ENCODE results near the gene ZNF608. TPM values are rescaled to one million over a fixed set of nuclear protein-coding genes. Genes with fewer than 3 reads are reported as not detected.

The ZNF608 gene
- total and polyA plus RNA-seq, 10 donors = 5.8 to 14.4 (median 10.2) TPM

DNA sequence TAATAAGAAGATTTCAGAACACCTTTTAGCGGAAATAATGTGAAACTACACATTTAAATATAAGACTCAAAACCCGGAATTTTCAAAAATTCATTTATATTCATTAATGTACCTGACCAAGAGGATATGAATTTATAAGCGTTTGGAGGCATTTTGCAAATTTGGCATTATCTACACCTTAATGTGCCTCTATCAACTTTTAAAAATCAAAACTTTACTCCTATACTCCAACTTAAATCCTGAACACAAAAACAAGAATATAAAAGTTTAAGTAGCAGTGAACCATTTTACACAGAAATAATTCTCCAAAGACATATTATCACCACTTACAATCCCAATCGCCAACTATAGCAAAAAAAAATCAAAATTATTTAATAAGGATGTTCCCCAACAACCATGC, 3.9 kb downstream of the ZNF608 start:
- 76 to 91% (median 83%) methylated on average over 4 of the region's 4 CpGs for WGBS, 5 donors

DNA sequence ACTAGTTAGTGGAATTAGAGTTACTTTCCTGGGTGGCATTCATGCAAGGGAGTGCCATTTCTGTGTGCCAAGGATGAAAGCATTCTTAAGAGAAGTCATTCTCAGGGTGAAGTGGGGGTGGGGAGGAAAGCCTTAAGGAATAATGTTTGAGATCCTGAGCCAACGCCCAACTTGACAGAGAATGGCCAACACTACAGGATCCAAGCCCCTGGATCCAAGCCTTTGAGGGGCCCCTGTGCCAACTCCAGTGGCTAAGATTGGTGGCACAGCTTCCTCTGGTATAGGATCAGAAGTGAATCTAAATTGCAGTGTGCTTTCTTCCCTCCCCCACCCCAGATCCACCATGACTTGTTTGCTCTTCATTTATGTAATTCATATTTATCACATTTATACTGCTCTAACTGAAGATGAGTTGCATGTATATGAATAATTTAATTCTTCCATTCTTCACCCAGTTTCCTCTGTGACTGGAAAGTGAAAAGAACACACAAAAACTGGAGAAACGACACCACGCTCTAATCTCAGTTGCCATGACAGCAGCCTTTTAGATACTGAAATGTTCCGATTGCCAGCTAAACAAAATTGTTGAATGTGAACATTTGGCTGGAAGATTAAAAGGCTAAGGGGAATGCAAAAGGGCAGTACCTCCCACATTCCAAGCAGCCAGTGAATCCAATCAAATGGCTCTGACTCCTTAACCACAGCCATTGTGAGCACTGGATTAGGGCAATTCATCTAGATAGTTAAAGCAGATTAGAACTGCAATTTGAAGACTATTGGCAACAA, 4.5 kb downstream of the ZNF608 start:
- 69 to 83% (median 82%) methylated on average over 4 of the region's 4 CpGs for WGBS, 5 donors
- Histone ChIP-seq H3K9me3 (no peaks in the 10 kb centered on the region), H3K4me1 (peaks cover 5 to 98% (median 39%) of the 10 kb centered on the region in 6 donors), H3K36me3 (no peaks in the 10 kb centered on the region), H3K27me3 (replicated peaks in 1 of 7) (peaks cover 0 to 66% (median 7%) of the 10 kb centered on the region in 7 donors), H3K27ac (peak overlapping the region in 6 of 8 donors; percentile 14 to 92 (median 32)), H3K4me3 (peak overlapping the region in 1 of 8 donors; percentile 21)
- intact Hi-C loops (cut with DNase I; ENCODE audit: low total_unique reads) = no loop called here
- TF ChIP-seq POLR2A (IDR thresholded peaks at IDR 0.05) = no peak
- TF ChIP-seq, protein P1, sequence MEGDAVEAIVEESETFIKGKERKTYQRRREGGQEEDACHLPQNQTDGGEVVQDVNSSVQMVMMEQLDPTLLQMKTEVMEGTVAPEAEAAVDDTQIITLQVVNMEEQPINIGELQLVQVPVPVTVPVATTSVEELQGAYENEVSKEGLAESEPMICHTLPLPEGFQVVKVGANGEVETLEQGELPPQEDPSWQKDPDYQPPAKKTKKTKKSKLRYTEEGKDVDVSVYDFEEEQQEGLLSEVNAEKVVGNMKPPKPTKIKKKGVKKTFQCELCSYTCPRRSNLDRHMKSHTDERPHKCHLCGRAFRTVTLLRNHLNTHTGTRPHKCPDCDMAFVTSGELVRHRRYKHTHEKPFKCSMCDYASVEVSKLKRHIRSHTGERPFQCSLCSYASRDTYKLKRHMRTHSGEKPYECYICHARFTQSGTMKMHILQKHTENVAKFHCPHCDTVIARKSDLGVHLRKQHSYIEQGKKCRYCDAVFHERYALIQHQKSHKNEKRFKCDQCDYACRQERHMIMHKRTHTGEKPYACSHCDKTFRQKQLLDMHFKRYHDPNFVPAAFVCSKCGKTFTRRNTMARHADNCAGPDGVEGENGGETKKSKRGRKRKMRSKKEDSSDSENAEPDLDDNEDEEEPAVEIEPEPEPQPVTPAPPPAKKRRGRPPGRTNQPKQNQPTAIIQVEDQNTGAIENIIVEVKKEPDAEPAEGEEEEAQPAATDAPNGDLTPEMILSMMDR (IDR thresholded peaks at IDR 0.05 in 8 of 11, conservative IDR thresholded peaks at IDR 0.05 in 3 of 11) = no peak
- no peak for TF ChIP-seq POLR2AphosphoS5 (IDR thresholded peaks at IDR 0.05)
- no peak for DNase-seq

More for the DNA sequence above, 3.9 kb downstream of the ZNF608 start:
- no peak for TF ChIP-seq POLR2AphosphoS5 (IDR thresholded peaks at IDR 0.05)
- TF ChIP-seq, protein P1 (IDR thresholded peaks at IDR 0.05 in 8 of 11, conservative IDR thresholded peaks at IDR 0.05 in 3 of 11) = no peak
- no peak for TF ChIP-seq POLR2A (IDR thresholded peaks at IDR 0.05)
- peaks cover 0 to 72% (median 7%) of the 10 kb centered on the region in 7 donors for H3K27me3 ChIP-seq (replicated peaks in 1 of 7)
- intact Hi-C loops (cut with DNase I; ENCODE audit: low total_unique reads) = no loop called here
- H3K27ac ChIP-seq = peak overlapping the region in 4 of 8 donors; percentile 32 to 92 (median 89)
- peaks cover 5 to 98% (median 42%) of the 10 kb centered on the region in 6 donors for H3K4me1 ChIP-seq
- no peaks in the 10 kb centered on the region for H3K36me3 ChIP-seq
- no peak for DNase-seq
- H3K4me3 ChIP-seq = peak overlapping the region in 5 of 8 donors; percentile 31 to 69 (median 37)
- no peaks in the 10 kb centered on the region for H3K9me3 ChIP-seq

DNA sequence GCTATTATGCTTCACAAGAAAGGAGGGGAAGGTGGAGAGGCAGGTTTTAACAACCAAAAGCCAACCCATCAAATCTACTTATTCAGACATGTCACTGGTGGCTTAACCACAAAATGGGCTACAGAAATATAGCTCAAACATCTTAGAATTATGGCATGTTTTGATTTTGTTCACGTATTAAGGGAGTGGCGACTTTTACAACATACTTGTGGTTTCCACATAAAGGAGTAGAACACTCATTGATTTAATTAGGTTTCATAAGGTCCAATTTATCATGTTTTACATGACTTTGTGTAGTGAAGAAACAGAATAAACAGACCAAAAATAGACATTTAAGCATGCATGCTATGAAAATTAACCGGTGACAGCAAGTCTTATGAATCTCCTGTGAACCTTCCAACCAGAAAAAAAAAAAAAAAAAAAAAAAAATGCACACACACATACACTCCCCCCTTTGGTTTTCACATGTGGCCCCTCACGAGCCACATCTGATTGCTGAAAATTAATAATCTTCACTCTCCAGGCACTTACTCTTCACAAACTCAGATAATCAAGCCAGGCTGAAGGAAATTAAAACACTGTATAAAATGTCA, 5.4 kb downstream of the ZNF608 start:
- Histone ChIP-seq H3K27me3 (replicated peaks in 1 of 7) (peaks cover 0 to 63% (median 7%) of the 10 kb centered on the region in 7 donors), H3K36me3 (no peaks in the 10 kb centered on the region), H3K27ac (peak overlapping the region in 5 of 8 donors; percentile 32 to 92 (median 47)), H3K4me1 (peaks cover 5 to 97% (median 37%) of the 10 kb centered on the region in 6 donors), H3K9me3 (no peaks in the 10 kb centered on the region), H3K4me3 (no peak overlapping the region)
- intact Hi-C loops (cut with DNase I; ENCODE audit: low total_unique reads) = no loop called here
- 44 to 55% (median 53%) methylated on average over 4 of the region's 4 CpGs for WGBS, 5 donors
- no peak for TF ChIP-seq POLR2A (IDR thresholded peaks at IDR 0.05)
- TF ChIP-seq, protein P1 (IDR thresholded peaks at IDR 0.05 in 8 of 11, conservative IDR thresholded peaks at IDR 0.05 in 3 of 11) = no peak
- TF ChIP-seq POLR2AphosphoS5 (IDR thresholded peaks at IDR 0.05) = no peak
- DNase-seq = no peak

DNA sequence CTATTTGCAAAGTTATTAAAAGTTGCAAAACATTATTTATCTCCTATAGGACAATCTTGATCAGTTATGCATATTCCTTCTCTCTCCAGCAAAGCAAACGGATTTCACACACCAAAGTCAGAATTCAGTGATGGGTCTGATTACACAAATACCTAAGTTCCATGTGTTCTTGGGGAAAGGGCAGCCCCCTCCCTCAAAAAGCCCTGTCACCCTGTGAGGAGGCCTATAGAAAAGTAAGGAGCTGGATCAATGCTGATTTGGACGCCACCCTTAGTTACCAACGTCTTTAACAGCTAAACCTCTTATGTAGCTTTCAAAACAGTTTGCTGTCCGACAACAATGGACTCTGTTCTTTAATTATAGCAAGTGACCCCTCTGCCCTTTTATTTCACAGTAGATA, 6.4 kb downstream of the ZNF608 start:
- peaks cover 0 to 59% (median 11%) of the 10 kb centered on the region in 7 donors for H3K27me3 ChIP-seq (replicated peaks in 1 of 7)
- no peak overlapping the region for H3K4me3 ChIP-seq
- intact Hi-C loops (cut with DNase I; ENCODE audit: low total_unique reads) = no loop called here
- no peak for DNase-seq
- H3K4me1 ChIP-seq = peaks cover 0 to 97% (median 28%) of the 10 kb centered on the region in 6 donors
- WGBS, 5 donors = 84 to 95% (median 90%) methylated on average over 4 of the region's 4 CpGs
- TF ChIP-seq, protein P1 (IDR thresholded peaks at IDR 0.05 in 8 of 11, conservative IDR thresholded peaks at IDR 0.05 in 3 of 11) = no peak
- no peak for TF ChIP-seq POLR2AphosphoS5 (IDR thresholded peaks at IDR 0.05)
- no peak for TF ChIP-seq POLR2A (IDR thresholded peaks at IDR 0.05)
- no peaks in the 10 kb centered on the region for H3K36me3 ChIP-seq
- H3K27ac ChIP-seq = no peak overlapping the region
- no peaks in the 10 kb centered on the region for H3K9me3 ChIP-seq
